ENCODE measurements around the gene DPY30. TPM values are rescaled to one million over a fixed set of nuclear protein-coding genes. Genes with fewer than 3 reads are reported as not detected.
"Not testable (repeated sequence)": the region's sequence is repeated elsewhere in the genome, so short reads cannot be mapped to it uniquely, and the experiment has no call there.

DPY30 gene
- total and polyA plus RNA-seq, 2 experiments from 2014 or later, result 156 to 518 TPM

DNA sequence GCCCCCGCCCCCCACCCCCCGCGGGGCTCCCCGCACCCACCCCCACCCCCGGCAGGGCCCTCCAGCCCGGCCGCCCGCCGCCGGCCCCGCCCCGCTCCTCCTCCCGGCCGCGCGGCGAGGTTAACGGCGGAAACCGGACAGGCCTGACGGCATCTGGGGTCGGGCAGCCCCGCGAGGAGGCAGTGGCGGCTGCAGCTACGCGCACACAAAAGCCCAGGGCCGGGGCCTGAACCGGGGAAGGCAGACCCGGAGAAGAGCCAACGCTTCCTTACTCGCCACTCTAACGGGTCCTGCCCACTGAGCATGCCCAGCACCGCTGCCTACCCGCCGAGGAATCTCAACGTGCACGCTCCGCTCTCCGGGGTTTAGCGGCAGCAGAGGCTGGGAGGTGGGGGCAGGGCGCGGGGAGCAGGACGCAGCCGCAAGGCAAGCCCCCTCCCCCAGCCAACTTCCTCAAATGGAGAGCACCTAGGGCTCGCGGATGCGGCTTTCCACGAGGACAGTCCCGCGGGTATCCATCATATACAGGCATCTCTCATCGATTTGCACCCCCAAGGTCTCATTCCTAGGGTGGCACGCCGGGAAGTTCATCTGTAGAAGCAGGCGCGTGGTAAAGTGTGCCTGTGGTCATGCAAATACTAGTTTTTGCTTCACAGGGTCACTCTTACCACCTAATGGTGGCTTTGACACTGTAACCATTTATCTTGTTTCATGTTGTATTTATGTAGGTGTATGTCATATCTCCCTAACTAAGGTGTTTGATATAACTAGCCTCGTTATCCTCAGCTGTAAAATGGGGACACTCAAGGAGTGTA, 28.7 kb downstream of the DPY30 start, which contains the start of gene MEMO1:
Gene MEMO1 (minus strand): TSS at position 339 of the 815 bp plus-strand sequence. CDS start 761 bp downstream, outside the sequence.
- H3K4me1 ChIP-seq (ENCODE audit: insufficient read depth), result peaks cover 10% of the 10 kb centered on the region
- H3K9me3 Mint-ChIP-seq, result no peaks in the 10 kb centered on the region
- peaks cover 24% of the 10 kb centered on the region for H4K20me1 ChIP-seq (replicated peaks; ENCODE audit: insufficient read depth)
- H3K27ac Mint-ChIP-seq, result peak within 1 kb of the TSS; percentile 98
- TF ChIP-seq POLR2AphosphoS5 (IDR thresholded peaks at IDR 0.05; ENCODE audit: low read depth) (peak; percentile 94), ETS1 (IDR thresholded peaks at IDR 0.05) (peak; percentile 74), ZNF462 (CRISPR knock-in tag; IDR thresholded peaks at IDR 0.05) (no peak), CREB1 (CRISPR knock-in tag; IDR thresholded peaks at IDR 0.05; ENCODE audit: low read depth) (peak; percentile 69)
- peak within 1 kb of the TSS; percentile 94 for H3K4me3 Mint-ChIP-seq
- H3K27me3 Mint-ChIP-seq (ENCODE audit: insufficient read depth, low read depth, poor library complexity), result peaks cover 4% of the 10 kb centered on the region
- no peaks in the 10 kb centered on the region for H3K9me2 ChIP-seq (ENCODE audit: insufficient read depth)
- peaks cover 23% of the 10 kb centered on the region for H3K36me3 Mint-ChIP-seq (ENCODE audit: low read depth)
- peak; percentile 78 for ATAC-seq
- H3K4me3 ChIP-seq, result peak within 1 kb of the TSS; percentile 93
- H3K4me2 ChIP-seq, result peak within 1 kb of the TSS; percentile 82
- peaks cover 37% of the 10 kb centered on the region for H3K79me2 ChIP-seq (replicated peaks; ENCODE audit: insufficient read depth)
- peak within 1 kb of the TSS; percentile 98 for H3K27ac ChIP-seq (ENCODE audit: low read depth)
- no peak within 1 kb of the TSS for H2AFZ ChIP-seq
- DNase-seq (ENCODE audit: low spot score), result peak; percentile 97
- no peaks in the 10 kb centered on the region for H3K36me3 ChIP-seq (ENCODE audit: insufficient read depth)
- peaks cover 33% of the 10 kb centered on the region for H3K4me1 Mint-ChIP-seq
- no peaks in the 10 kb centered on the region for H3F3A ChIP-seq (replicated peaks; ENCODE audit: low read depth)
- no peaks in the 10 kb centered on the region for H3K27me3 ChIP-seq (ENCODE audit: insufficient read depth)

DNA sequence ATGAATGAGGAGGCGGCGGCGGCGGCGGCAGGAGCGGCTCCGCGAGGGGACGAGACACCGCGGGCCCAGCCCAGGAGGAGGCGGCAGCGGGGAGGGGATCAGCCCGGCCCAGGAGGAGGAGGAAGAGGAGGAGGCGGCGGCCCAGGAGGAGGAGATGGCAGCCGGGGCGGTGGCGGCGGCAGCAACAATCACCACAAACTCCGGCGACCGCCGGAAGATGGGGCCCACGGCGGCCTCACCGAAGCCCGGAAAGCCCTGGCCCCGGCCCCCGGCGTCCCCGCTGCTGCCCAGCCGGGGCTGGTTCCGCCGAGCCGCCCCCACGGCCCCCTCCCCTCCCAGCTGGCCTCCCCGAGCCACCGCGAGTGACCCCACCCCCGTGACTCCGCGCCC, 29.3 kb downstream of the DPY30 start:
- not testable (repeated sequence) for H3K27me3 Mint-ChIP-seq (ENCODE audit: insufficient read depth, low read depth, poor library complexity); H3K27ac Mint-ChIP-seq; H3K4me2 ChIP-seq; H3K9me2 ChIP-seq (ENCODE audit: insufficient read depth); H3F3A ChIP-seq (replicated peaks; ENCODE audit: low read depth); H3K36me3 ChIP-seq (ENCODE audit: insufficient read depth); H3K4me1 ChIP-seq (ENCODE audit: insufficient read depth); H2AFZ ChIP-seq; H3K9me3 Mint-ChIP-seq; H3K27me3 ChIP-seq (ENCODE audit: insufficient read depth); H3K27ac ChIP-seq (ENCODE audit: low read depth)
- Mint-ChIP-seq H3K4me1 (peaks cover 37% of the 10 kb centered on the region), H3K4me3 (peak overlapping the region; percentile 49; the same call in 2 of the 3 replicates), H3K36me3 (ENCODE audit: low read depth) (peaks cover 19% of the 10 kb centered on the region)
- H3K4me3 ChIP-seq, result peak overlapping the region; percentile 41; the same call in 1 of the 2 replicates
- H4K20me1 ChIP-seq (replicated peaks; ENCODE audit: insufficient read depth), result peaks cover 31% of the 10 kb centered on the region
- H3K79me2 ChIP-seq (replicated peaks; ENCODE audit: insufficient read depth), result peaks cover 43% of the 10 kb centered on the region
- peak; percentile 57 for ATAC-seq
- DNase-seq (ENCODE audit: low spot score), result peak; percentile 27
